Esophagus squamous epithelium (tissue), 4 donors: ENCODE results near the gene THOC1.

Experiments
- POLR2A ChIP-seq, 4 donors: fragments of 450-650 bp; IDR thresholded peaks; one replicate each; pipeline ENCODE4 v1.6.1; 2017; ENCODE audit warnings: antibody characterized with exemption in 4 of 4, mild to moderate bottlenecking in 4 of 4, moderate library complexity in 3 of 4
- TF ChIP-seq, protein P1 (sequence below), 6 experiments: fragments of 450-650 bp in 4 of 6; fragments of 200-600 bp in 2 of 6; sonication (generic) in 2 of 6; IDR thresholded peaks; one replicate each; pipeline ENCODE4 v1.5.1; 2016 to 2019; ENCODE audit warnings: antibody characterized with exemption in 6 of 6, mild to moderate bottlenecking in 4 of 6, moderate library complexity in 4 of 6

DNA sequence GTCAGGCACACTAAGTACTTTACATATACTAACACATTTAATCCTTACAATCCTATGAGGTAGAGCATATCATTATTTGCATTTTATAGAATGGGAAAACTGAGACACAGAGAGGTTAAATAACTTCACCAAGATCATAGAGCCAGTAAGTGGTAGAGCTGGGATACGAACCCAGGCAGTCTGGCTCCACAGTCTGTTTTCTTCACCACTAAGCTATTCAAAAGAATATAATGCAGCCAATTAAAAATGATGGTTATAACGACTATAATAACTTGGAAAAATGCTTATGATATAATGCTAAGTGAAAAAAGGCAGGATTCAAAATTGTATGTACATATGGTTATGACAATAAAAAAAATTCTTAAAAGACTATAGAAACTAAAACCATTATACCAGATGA, 7.3 kb downstream of the THOC1 start:
- no peak for TF ChIP-seq POLR2A (IDR thresholded peaks at IDR 0.05)
- TF ChIP-seq, protein P1, sequence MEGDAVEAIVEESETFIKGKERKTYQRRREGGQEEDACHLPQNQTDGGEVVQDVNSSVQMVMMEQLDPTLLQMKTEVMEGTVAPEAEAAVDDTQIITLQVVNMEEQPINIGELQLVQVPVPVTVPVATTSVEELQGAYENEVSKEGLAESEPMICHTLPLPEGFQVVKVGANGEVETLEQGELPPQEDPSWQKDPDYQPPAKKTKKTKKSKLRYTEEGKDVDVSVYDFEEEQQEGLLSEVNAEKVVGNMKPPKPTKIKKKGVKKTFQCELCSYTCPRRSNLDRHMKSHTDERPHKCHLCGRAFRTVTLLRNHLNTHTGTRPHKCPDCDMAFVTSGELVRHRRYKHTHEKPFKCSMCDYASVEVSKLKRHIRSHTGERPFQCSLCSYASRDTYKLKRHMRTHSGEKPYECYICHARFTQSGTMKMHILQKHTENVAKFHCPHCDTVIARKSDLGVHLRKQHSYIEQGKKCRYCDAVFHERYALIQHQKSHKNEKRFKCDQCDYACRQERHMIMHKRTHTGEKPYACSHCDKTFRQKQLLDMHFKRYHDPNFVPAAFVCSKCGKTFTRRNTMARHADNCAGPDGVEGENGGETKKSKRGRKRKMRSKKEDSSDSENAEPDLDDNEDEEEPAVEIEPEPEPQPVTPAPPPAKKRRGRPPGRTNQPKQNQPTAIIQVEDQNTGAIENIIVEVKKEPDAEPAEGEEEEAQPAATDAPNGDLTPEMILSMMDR (IDR thresholded peaks at IDR 0.05) = no peak
